Lung microvascular endothelial cell (primary cell): ENCODE data around the gene ING4. TPM values are rescaled to one million over a fixed set of nuclear protein-coding genes. Genes with fewer than 3 reads are reported as not detected.

Source experiments
- DNase-seq, 2 donors: peaks; one replicate each; pipeline versions ENCODE4 v3.0.0 to v3.0.0-alpha.2; 2010; ENCODE audit warnings: low read depth in 2 of 2
- total RNA-seq: library from RNA; depleted of rRNA; stranded (reverse); fragments of >200 nt; gene quantifications from 2 replicates; pipeline ENCODE4 v1.2.1, GENCODE V29; 2014

The ING4 gene
- total RNA-seq, 1 donor from 2014 or later = 44.0 TPM

DNA sequence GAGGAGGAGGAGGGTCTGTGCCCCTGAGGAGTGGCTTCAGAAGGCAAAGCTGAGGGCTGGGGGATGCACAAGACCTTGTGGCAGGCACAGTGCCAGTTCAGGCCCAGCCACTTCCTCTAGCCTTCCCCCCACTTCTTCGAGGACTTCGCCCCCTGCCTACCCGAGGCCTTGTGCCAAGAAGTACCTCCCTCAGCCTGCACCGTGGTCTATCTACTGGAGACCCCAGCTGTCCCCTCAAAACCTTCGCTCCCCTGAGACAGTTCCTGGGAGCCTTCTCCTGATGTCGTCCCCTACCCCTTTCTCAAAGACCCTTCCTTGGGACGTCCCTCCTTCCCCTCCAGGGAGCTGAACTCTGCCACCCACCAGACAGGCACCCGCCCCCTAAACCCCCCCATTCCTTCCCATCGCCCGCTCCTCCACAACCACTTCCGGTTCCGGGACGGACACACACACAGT lies 25.7 kb upstream of the ING4 start:
- no peak for DNase-seq

- DNase-seq = no peak
These were observed 22.9 kb upstream of the ING4 start for GRCh38 chr12:6685814-6686213.

DNA sequence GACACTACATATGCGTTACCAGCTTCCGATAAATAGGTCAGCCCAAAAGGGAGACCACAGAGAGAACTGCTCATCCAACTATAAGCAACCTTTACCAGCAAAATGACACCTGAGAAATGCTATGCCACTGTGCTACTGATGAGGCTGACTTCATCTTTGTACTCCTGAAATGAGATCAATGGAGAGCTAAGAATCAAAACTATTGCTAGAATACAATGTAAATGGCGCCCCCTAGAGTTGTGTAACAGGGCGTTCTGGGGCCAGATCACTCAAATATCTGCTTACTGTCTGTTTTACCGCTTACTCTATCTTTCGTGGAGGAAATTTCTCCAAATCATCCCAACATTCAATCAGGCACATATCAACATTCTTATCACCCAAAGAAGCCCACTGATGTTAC lies 21.7 kb upstream of the ING4 start:
- DNase-seq = peak; percentile 48 to 58

GRCh38 chr12:6676962-6677361 lies 14.0 kb upstream of the ING4 start:
- DNase-seq = no peak

- DNase-seq = no peak
These were observed 9.2 kb upstream of the ING4 start for GRCh38 chr12:6672143-6672542.

DNA sequence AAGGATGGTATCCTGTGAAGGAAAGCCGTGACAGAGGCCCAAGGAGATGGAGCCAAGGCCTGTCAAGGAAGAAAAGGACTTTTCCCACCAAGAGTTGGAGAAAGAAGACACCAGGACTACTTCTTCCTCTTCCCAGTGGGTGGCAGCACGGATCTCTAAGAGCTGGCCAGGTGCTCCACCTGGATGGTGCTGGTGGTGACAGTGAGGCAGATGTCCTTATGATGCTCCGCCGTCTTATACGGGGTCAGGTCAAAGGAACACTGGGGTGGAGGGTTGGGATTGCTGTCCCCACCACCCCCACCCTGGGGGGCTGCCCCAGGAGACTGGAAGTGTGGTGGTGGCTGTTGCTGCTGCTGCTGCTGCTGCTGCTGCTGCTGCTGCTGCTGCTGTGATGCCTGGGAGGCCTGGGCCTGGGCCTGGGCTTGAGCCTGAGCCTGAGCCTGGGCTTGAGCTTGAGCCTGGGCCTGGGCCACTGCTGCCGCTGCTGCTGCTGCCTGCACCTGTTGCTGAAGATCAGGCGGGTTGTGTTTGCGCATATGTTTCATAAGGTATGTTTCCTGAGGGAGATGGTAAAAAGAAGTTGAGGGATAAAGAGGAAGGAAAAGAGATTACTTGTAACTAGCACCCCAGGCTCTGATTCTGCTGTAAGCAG lies 4.8 kb upstream of the ING4 start:
- DNase-seq = peak in 1 of 2 donors; percentile 9

DNA sequence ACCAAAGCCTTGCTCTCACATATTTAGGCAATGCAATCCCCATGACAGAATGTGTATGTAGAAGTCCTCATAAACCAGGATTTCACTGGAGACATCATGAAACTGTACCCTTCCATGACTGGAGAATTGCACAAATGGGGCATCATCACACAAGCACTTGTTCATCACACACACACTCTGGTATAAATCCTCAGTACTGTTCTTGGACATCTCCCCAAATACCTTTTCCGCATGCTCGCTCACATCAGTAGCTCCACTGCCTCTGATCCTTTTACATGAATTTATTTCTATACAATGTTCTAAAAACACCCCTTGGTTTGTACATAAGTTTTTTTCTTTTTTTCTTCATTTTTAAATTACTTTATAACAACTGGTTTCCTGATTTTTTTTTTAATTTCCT lies 3.3 kb upstream of the ING4 start:
- no peak for DNase-seq

DNA sequence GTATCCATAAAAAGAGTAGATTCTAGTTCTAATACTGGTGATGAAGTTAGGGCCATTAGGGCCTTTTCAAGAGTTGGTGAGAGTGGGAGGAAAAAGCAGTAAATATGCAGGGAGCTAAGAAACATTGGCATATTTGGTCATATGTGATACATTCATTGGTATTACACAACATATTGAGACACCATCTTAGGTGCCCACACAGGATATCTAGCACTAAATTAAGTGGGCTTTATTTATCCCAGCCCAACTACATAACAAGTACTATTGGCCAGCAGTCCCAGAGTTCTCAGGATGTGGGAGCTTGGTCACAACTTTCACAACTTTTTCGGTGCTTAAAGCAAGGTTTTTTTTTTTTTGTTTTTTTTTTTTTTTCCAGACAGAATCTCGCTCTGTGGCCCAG lies 2.0 kb upstream of the ING4 start:
- DNase-seq = no peak

- peak in 1 of 2 donors; percentile 8 for DNase-seq
These were observed 365 bp downstream of the ING4 start for GRCh38 chr12:6662602-6662905.

GRCh38 chr12:6653987-6654386 lies 8.9 kb downstream of the ING4 start:
- no peak for DNase-seq

GRCh38 chr12:6653342-6653741 lies 9.6 kb downstream of the ING4 start:
- no peak for DNase-seq

DNA sequence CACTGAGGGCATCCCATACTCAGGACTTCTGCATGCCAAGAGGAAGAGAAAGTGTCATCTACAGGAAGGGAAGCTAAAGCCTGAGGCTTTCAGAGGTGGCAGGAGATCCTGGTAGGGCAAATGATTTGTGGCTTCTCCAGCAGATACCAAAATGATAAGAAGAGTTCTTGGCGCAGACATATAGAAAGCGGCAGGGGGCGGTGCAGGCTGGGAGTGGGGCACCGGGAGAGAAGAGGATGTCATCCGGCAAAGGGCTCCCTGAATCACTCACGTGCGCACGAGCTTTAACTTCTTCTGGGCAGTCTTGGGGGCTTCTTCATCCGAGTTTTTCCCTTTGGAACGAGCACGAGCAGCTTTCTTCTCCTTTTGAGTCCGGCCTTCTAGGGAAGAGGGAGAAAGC lies 10.5 kb downstream of the ING4 start:
- no peak for DNase-seq

DNA sequence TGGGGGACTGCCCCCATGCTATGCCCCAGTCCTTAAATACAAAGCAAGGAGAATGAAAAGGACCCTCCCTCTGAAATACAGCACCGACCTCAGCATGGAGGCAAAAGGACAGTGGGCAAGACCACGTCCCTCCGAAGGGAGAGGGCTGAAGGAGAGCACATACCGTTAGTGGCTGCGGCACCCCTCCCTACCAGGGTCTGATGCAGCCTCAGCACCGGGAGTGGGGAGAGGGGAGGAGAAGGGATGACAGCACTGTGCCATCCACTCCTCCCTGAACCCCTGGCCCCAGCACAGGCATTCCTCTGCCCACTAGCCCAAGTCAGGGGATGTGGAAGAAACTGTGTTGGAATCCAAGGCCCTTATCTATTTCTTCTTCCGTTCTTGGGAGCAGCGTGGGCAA lies 12.1 kb downstream of the ING4 start:
- DNase-seq = no peak

GRCh38 chr12:6647083-6647604 lies 15.8 kb downstream of the ING4 start, which contains the start of gene ACRBP:
Gene ACRBP (minus strand): TSS chr12:6647432. CDS start chr12:6647366, 66 bp downstream.
- DNase-seq = peak; percentile 74

- no peak for DNase-seq
These were observed 16.4 kb downstream of the ING4 start for GRCh38 chr12:6646276-6647082.

DNA sequence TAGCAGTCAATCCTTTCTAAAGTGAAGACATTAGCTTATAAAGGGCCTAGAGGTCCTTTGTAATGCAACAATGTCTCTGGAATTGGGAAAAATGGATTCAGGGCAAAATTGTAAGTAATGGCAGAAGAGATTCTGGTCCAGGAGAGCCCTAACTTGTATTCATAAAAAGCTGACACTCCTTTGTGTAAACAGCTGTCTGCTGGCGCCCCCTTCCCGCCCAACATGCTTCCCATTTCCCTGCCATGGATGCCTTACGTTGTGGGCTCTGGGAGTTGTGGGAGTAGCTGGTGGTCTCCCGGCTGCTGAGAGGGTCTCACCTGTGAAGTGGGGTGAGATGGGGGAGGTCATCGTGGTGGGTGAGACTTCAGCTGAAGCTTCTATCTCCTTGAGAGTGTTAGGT lies 18.0 kb downstream of the ING4 start:
- no peak for DNase-seq

DNA sequence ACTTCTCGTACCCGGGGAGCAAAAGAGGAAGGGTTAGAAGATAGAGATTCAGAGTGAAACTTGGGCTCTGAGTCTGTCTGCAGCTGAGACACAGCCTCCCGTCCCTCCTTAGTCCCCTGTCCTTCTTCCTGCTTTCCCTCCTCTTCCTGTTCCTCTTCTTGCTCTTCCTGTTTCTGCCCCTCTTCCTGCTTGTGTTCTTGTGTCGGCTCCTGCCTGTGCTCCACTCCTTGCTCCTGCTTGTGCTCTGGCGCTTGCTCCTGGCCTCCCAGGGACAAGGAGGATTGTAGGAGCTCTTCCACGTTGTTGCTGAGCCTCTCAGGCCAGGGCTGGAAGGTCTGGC lies 18.7 kb downstream of the ING4 start:
- DNase-seq = no peak

DNA sequence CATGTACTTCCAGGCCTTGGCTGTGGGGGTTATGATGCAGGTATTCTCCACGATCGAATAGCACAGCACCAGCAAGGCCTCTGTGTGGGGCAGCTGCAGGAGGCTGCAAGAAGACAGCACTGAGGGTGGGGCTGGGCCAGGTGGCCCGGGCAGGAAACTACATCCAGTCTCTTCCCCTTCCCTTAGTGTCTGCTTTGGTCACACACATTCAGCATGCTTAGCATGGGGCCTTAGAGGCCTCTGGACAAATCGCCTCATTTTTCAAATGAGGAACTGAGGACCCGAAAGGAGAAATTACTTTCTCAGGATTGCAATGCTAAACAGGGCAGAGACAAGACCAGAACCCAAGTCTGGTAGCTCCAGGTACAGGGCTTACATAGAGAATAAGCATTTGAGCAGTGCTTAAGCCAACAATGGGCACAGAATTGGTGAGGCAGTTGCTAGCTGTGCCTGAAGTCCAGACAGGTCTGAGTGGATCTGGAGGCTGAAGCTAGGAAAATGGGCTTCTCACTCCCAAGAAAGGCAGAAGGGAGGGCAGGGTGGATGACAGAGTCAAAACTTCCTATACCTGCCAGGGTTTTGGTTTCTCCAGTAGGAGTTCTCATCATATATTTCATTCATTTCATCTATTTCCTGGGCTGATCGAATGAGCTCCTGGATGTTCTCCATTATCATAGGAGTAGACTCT lies 19.2 kb downstream of the ING4 start:
- DNase-seq = no peak

GRCh38 chr12:6641131-6641530 lies 21.8 kb downstream of the ING4 start:
- no peak for DNase-seq

- no peak for DNase-seq
These were observed 22.4 kb downstream of the ING4 start for GRCh38 chr12:6640497-6640896.

GRCh38 chr12:6639151-6639801 lies 23.6 kb downstream of the ING4 start:
- DNase-seq = peak; percentile 49 to 72

DNA sequence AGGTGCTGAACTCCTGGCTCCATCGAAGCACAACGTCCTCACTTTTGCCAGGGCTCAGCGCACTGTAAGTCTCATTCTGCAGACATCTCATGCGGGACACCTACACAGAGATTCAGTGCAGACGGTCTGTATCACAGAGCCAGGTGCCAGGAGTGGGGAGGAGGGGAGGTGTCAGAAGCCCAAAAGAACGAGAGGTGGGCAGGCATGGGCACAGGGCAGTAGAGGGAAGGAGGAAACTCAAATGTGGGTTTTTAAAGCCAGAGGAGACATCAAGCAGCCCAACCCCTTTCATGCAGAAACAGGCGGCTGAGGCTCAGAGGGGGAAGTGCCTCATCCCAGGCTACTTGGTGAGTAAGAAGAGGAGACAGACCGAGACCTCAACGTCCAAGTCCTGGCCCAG lies 24.6 kb downstream of the ING4 start:
- no peak for DNase-seq
